T1000 (cell line): ENCODE measurements around the gene RALGDS.

Experiments used
- DNase-seq: peaks from one replicate; lab custom pipeline; 2025; ENCODE audit warnings: mixed read lengths; lab: John Stamatoyannopoulos, UW

Gene RALGDS

GRCh38 chr9:133119103-133119845 lies 1.8 kb downstream of the RALGDS start:
- no peak for DNase-seq

GRCh38 chr9:133118568-133118967 lies 2.5 kb downstream of the RALGDS start:
- DNase-seq: no peak

GRCh38 chr9:133118179-133118520 lies 2.9 kb downstream of the RALGDS start:
- DNase-seq: no peak

- no peak for DNase-seq
Measured at GRCh38 chr9:133117271-133118178, 3.5 kb downstream of the RALGDS start.

- no peak for DNase-seq
Measured at GRCh38 chr9:133116346-133117231, 4.5 kb downstream of the RALGDS start.

- peak; percentile 45 for DNase-seq
Measured at GRCh38 chr9:133115604-133116345, 5.3 kb downstream of the RALGDS start.

GRCh38 chr9:133114886-133115603 lies 6.0 kb downstream of the RALGDS start:
- no peak for DNase-seq

- DNase-seq: peak; percentile 37
Measured at GRCh38 chr9:133113949-133114885, 6.8 kb downstream of the RALGDS start.

- no peak for DNase-seq
Measured at GRCh38 chr9:133113163-133113948, 7.7 kb downstream of the RALGDS start.

- no peak for DNase-seq
Measured at GRCh38 chr9:133112663-133113026, 8.4 kb downstream of the RALGDS start.

GRCh38 chr9:133111808-133112662 lies 9.0 kb downstream of the RALGDS start:
- no peak for DNase-seq

- no peak for DNase-seq
Measured at GRCh38 chr9:133109931-133110650, 10.9 kb downstream of the RALGDS start.

GRCh38 chr9:133108794-133109641 lies 12.0 kb downstream of the RALGDS start:
- DNase-seq: no peak

- DNase-seq: no peak
Measured at GRCh38 chr9:133107961-133108793, 12.9 kb downstream of the RALGDS start.

GRCh38 chr9:133107245-133107722 lies 13.8 kb downstream of the RALGDS start:
- DNase-seq: no peak
